CD14-positive monocyte (primary cell): ENCODE data around the gene HOXD12. TPM values are rescaled to one million over a fixed set of nuclear protein-coding genes. Genes with fewer than 3 reads are reported as not detected.

Experiments used
- DNase-seq, 3 donors: peaks; one replicate each; pipeline ENCODE4 v3.0.0-alpha.2; 2011 to 2022
- H2AFZ ChIP-seq: 2 replicates; pipeline ENCODE4 v1.6.0; 2012; ENCODE audit warnings: mild to moderate bottlenecking, low read depth, low read length, inconsistent platforms; ENCODE audit not compliant: insufficient read depth, poor library complexity, severe bottlenecking
- H3K27ac ChIP-seq, 2 donors: 1 replicate in 1 of 2; 2 replicates in 1 of 2; pipeline ENCODE4 v1.5.1; 2012 to 2013; ENCODE audit warnings: low read length in 2 of 2, control low read depth in 1 of 2, inconsistent platforms in 1 of 2, low read depth in 1 of 2, mild to moderate bottlenecking in 1 of 2
- H3K27me3 ChIP-seq, 2 donors: one replicate each; pipeline versions ENCODE4 v1.6.0 to v1.6.1; 2011 to 2013; ENCODE audit warnings: low read length in 2 of 2; ENCODE audit not compliant: control insufficient read depth in 2 of 2, insufficient read depth in 2 of 2
- H3K36me3 ChIP-seq, 2 donors: replicated peaks in 1 of 2; 1 replicate in 1 of 2; 2 replicates in 1 of 2; pipeline versions ENCODE4 v1.5.1 to v1.6.1; 2012 to 2013; ENCODE audit warnings: low read length in 2 of 2, control low read depth in 1 of 2, inconsistent platforms in 1 of 2, mild to moderate bottlenecking in 1 of 2; ENCODE audit not compliant: insufficient read depth in 2 of 2, control insufficient read depth in 1 of 2
- H3K4me1 ChIP-seq, 2 donors: 1 replicate in 1 of 2; 2 replicates in 1 of 2; pipeline versions ENCODE4 v1.5.1 to v1.6.1; 2012 to 2013; ENCODE audit warnings: low read length in 2 of 2, control low read depth in 1 of 2, inconsistent platforms in 1 of 2, mild to moderate bottlenecking in 1 of 2, moderate library complexity in 1 of 2; ENCODE audit not compliant: insufficient read depth in 2 of 2, control insufficient read depth in 1 of 2
- H3K4me2 ChIP-seq: replicated peaks from 2 replicates; pipeline ENCODE3; 2012; ENCODE audit warnings: low read length, moderate library complexity, mild to moderate bottlenecking; ENCODE audit not compliant: poor library complexity, severe bottlenecking; ENCODE audit errors: extremely low read depth
- H3K4me3 ChIP-seq, 3 experiments: fragments of 200-600 bp in 1 of 3; sonication (generic) in 1 of 3; replicated peaks in 1 of 3; 1 replicate in 2 of 3; 2 replicates in 1 of 3; pipeline ENCODE4 v1.5.1; 2011 to 2013; ENCODE audit warnings: low read length in 3 of 3, mild to moderate bottlenecking in 3 of 3, control low read depth in 2 of 3, low read depth in 2 of 3, inconsistent platforms in 1 of 3, moderate library complexity in 1 of 3
- H3K79me2 ChIP-seq: 2 replicates; pipeline ENCODE4 v1.6.0; 2012; ENCODE audit warnings: mild to moderate bottlenecking, control low read depth, inconsistent platforms, low read length, moderate library complexity; ENCODE audit not compliant: insufficient read depth
- H3K9ac ChIP-seq: 2 replicates; pipeline ENCODE4 v1.6.0; 2017; ENCODE audit warnings: low read length, mild to moderate bottlenecking; ENCODE audit not compliant: insufficient read depth, poor library complexity, severe bottlenecking
- H3K9me3 ChIP-seq, 2 donors: replicated peaks in 1 of 2; 1 replicate in 1 of 2; 2 replicates in 1 of 2; pipeline versions ENCODE4 v1.5.1 to v1.6.1; 2012 to 2013; ENCODE audit warnings: low read length in 2 of 2, control low read depth in 1 of 2; ENCODE audit not compliant: control insufficient read depth in 1 of 2, insufficient read depth in 1 of 2
- H4K20me1 ChIP-seq: 2 replicates; pipeline ENCODE4 v1.6.0; 2012; ENCODE audit warnings: mild to moderate bottlenecking, low read length, control low read depth, moderate library complexity; ENCODE audit not compliant: insufficient read depth
- H3K27ac Mint-ChIP-seq, 7 donors: one replicate each; pipeline ENCODE4 v1.8.0; 2020; ENCODE audit warnings: mild to moderate bottlenecking in 7 of 7, mixed read lengths in 7 of 7, moderate library complexity in 6 of 7, inconsistent platforms in 2 of 7
- H3K27me3 Mint-ChIP-seq, 3 donors: one replicate each; pipeline ENCODE4 v1.8.0; 2021 to 2022; ENCODE audit warnings: low read depth in 3 of 3, mild to moderate bottlenecking in 3 of 3, mixed read lengths in 3 of 3, moderate library complexity in 3 of 3, inconsistent platforms in 1 of 3
- H3K36me3 Mint-ChIP-seq, 2 donors: one replicate each; pipeline ENCODE4 v1.8.0; 2020; ENCODE audit warnings: mixed read lengths in 2 of 2, inconsistent platforms in 1 of 2, mild to moderate bottlenecking in 1 of 2
- H3K4me1 Mint-ChIP-seq: one replicate; pipeline ENCODE4 v1.8.0; 2020; ENCODE audit warnings: mild to moderate bottlenecking, mixed read lengths
- H3K4me3 Mint-ChIP-seq, 2 donors: one replicate each; pipeline ENCODE4 v1.8.0; 2020; ENCODE audit warnings: mild to moderate bottlenecking in 2 of 2, mixed read lengths in 2 of 2, moderate library complexity in 1 of 2
- H3K9me3 Mint-ChIP-seq, 7 donors: one replicate each; pipeline ENCODE4 v1.8.0; 2020 to 2022; ENCODE audit warnings: mixed read lengths in 7 of 7, mild to moderate bottlenecking in 6 of 7, moderate library complexity in 6 of 7, inconsistent platforms in 2 of 7
- CTCF ChIP-seq: fragments of 200-600 bp; IDR thresholded peaks from one replicate; pipeline ENCODE4 v1.8.0; 2022; ENCODE audit warnings: antibody characterized with exemption, mild to moderate bottlenecking
- WGBS: methylation state at CpG from one replicate; pipeline ENCODE4 v1.1.5; 2013; ENCODE audit warnings: missing lambda C conversion rate; ENCODE audit not compliant: insufficient coverage; 5-methylcytosine and 5-hydroxymethylcytosine counted together
- intact Hi-C, 2 donors: fragments of 100-400 bp; cut with micrococcal nuclease; formaldehyde crosslinking; loops; one replicate each; pipeline versions ENCODE4 v1.15.0 to v1.15.1; 2023
- polyA plus RNA-seq, 3 donors: library from polyadenylated mRNA; depleted of rRNA in 1 of 3; unstranded in 2 of 3; stranded (reverse) in 1 of 3; fragments of 300-500 nt in 2 of 3; fragments of >200 nt in 1 of 3; fragmentation: Illumina TruSeq in 2 of 3; gene quantifications; 1 replicate in 2 of 3; 2 replicates in 1 of 3; pipeline ENCODE4 v1.2.3, GENCODE V29; 2012 to 2021

HOXD12 gene
- polyA plus RNA-seq, 3 donors: not detected

DNA sequence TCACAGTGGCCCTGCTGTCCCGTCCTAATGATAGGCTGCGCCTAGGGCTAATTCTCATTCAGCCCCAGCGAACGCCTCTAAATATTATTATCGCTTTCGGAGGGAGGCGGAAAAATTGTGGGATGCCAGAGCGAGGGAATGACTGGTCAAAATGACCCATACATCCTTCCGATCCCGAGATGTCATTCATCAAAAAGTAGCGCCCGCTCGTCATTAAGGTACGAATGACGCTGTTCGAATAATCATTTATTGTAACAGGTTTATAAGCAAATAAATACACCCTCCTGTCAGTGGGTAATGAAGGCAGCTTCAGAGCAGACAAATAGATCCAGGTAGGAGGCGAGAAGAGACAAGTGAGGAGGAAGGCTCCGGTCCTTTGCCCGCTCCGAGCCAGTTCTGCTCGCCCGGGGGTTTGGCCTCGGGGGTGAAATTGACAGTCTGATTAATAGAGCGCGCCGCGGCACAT, 15.8 kb upstream of the HOXD12 start, which contains the start of gene EVX2:
TSS of gene EVX2 (minus strand) at position 167 of the 466 bp plus-strand sequence. CDS start 186 bp downstream, outside the sequence.
- H2AFZ ChIP-seq: peak within 1 kb of the TSS; percentile 8
- DNase-seq: no peak
- intact Hi-C loops: loop anchor here in 1 of 2 donors (5.0 kb wide), 1 partner anchor 38 kb away; the partner anchor contains the start of gene HOXD9
- no peak within 1 kb of the TSS for H3K4me3 ChIP-seq
- Mint-ChIP-seq H3K27ac (no peak within 1 kb of the TSS), H3K36me3 (peaks cover 8 to 22% of the 10 kb centered on the region in 2 donors), H3K4me3 (peak within 1 kb of the TSS in 1 of 2 donors; percentile 85), H3K9me3 (peaks cover 10 to 62% (median 38%) of the 10 kb centered on the region in 7 donors), H3K27me3 (peaks cover 95 to 97% (median 95%) of the 10 kb centered on the region in 3 donors), H3K4me1 (peaks cover 37% of the 10 kb centered on the region)
- no peak within 1 kb of the TSS for H3K9ac ChIP-seq
- no peaks in the 10 kb centered on the region for H3K79me2 ChIP-seq
- no peak within 1 kb of the TSS for H3K27ac ChIP-seq
- H3K4me2 ChIP-seq: no peak within 1 kb of the TSS
- peaks cover 8 to 89% of the 10 kb centered on the region in 2 donors for H3K9me3 ChIP-seq
- 18% methylated on average over 11 of the region's 27 CpGs for WGBS
- H3K27me3 ChIP-seq: peaks cover 92 to 96% of the 10 kb centered on the region in 2 donors
- TF ChIP-seq CTCF: no peak
- H3K36me3 ChIP-seq: no peaks in the 10 kb centered on the region
- peaks cover 8 to 30% of the 10 kb centered on the region in 2 donors for H3K4me1 ChIP-seq
- no peaks in the 10 kb centered on the region for H4K20me1 ChIP-seq

DNA sequence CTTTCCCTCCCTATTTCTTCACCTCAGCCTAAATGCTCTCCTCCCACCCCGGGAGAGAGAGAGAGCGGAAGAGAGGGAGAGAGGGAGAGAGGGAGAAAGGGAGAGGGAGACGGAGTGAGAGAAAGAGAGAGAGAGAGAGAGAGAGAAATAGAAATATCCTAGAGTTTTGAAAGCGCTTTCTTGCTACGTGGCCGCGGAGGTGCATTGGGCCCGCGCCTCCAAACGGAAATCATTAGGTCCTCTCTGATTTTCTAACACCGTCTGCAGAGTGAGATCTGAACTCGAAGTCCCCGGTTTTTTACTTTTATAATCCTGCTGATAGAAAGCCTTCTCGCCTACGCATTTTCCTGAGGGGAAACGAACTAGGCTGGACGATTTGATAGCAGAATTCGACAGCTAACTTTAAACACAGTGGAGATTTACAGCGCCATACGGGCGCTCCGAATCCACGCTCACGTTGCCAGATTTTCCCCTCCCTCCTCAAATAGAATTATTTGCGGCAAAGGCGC, 14.9 kb upstream of the HOXD12 start:
- 3% methylated on average over 23 of the region's 26 CpGs for WGBS
- peaks cover 30% of the 10 kb centered on the region for H3K4me1 Mint-ChIP-seq
- peaks cover 8 to 88% of the 10 kb centered on the region in 2 donors for H3K9me3 ChIP-seq

More for the DNA sequence above, 14.9 kb upstream of the HOXD12 start:
- H3K9me3 Mint-ChIP-seq: peaks cover 8 to 55% (median 34%) of the 10 kb centered on the region in 7 donors
- H3K4me2 ChIP-seq: no peak overlapping the region
- DNase-seq: no peak
- H3K4me1 ChIP-seq: peaks cover 8 to 24% of the 10 kb centered on the region in 2 donors
- intact Hi-C loops: loop anchor here in 1 of 2 donors (5.0 kb wide), 1 partner anchor 38 kb away; the partner anchor contains the start of gene HOXD9
- no peak overlapping the region for H3K27ac Mint-ChIP-seq
- H3K4me3 Mint-ChIP-seq: peak overlapping the region in 1 of 2 donors; percentile 80
- no peaks in the 10 kb centered on the region for H3K36me3 ChIP-seq
- no peak overlapping the region for H3K4me3 ChIP-seq
- no peak overlapping the region for H2AFZ ChIP-seq
- peaks cover 95 to 97% (median 95%) of the 10 kb centered on the region in 3 donors for H3K27me3 Mint-ChIP-seq
- H3K79me2 ChIP-seq: no peaks in the 10 kb centered on the region
- H3K27me3 ChIP-seq: peaks cover 92 to 96% of the 10 kb centered on the region in 2 donors
- TF ChIP-seq CTCF: no peak
- no peak overlapping the region for H3K9ac ChIP-seq
- H3K27ac ChIP-seq: no peak overlapping the region
- peaks cover 8 to 19% of the 10 kb centered on the region in 2 donors for H3K36me3 Mint-ChIP-seq
- H4K20me1 ChIP-seq: no peaks in the 10 kb centered on the region
